ENCODE measurements around the gene ZER1. TPM values are rescaled to one million over a fixed set of nuclear protein-coding genes. Genes with fewer than 3 reads are reported as not detected.
A peak's percentile ranks its signal among the peaks of the same experiment; 100 is the strongest.

ZER1 gene
- total and polyA plus RNA-seq, 2 of the 4 experiments (the other 2 are of a cell fraction) = 7.7 to 34.9 TPM

GRCh38 chr9:128704356-128704670, 67.4 kb downstream of the ZER1 start:
- WGBS, 2 experiments (ENCODE audit: extremely low coverage in 2 of 2, insufficient read length in 1 of 2) = 83% methylated on average over 1 of the region's 5 CpGs; no CpG with 5 or more reads in 1 of the 2 experiments
- POLR2A ChIA-PET (ENCODE audit: unreplicated experiment) = no interaction called here

More at GRCh38 chr9:128704356-128704670, 67.4 kb downstream of the ZER1 start:
- Histone ChIP-seq H3K4me2 (ENCODE audit: low read depth, low read length) (no peak overlapping the region), H3K9me3 (ENCODE audit: control insufficient read depth, insufficient read depth, low read length) (no peaks in the 10 kb centered on the region), H3K4ac (ENCODE audit: low read depth, low read length) (no peak overlapping the region), H4K91ac (ENCODE audit: insufficient read depth, low read depth, low read length) (no peak overlapping the region), H2BK15ac (ENCODE audit: low read depth, low read length) (no peak overlapping the region), H3K14ac (replicated peaks; ENCODE audit: low read depth, low read length) (no peak overlapping the region), H2AFZ (replicated peaks; ENCODE audit: low read length, poor library complexity) (no peak overlapping the region), H3K56ac (ENCODE audit: extremely low read depth, insufficient read depth, low read length) (no peak overlapping the region), H3K18ac (ENCODE audit: low read depth, low read length) (no peak overlapping the region), H3K27me3 (ENCODE audit: control insufficient read depth, insufficient read depth, low read length) (no peaks in the 10 kb centered on the region), H3K23ac (ENCODE audit: low read depth, low read length) (no peak overlapping the region), H3K9me1 (ENCODE audit: insufficient read depth, low read length) (peaks cover 9% of the 10 kb centered on the region), H4K20me1 (ENCODE audit: insufficient read depth, low read length) (no peaks in the 10 kb centered on the region), H3K36me3 (ENCODE audit: control insufficient read depth, insufficient read depth, low read length) (no peaks in the 10 kb centered on the region), H3K27ac (ENCODE audit: insufficient read depth, low read length) (no peak overlapping the region), H2BK20ac (ENCODE audit: low read depth, low read length) (no peak overlapping the region), H4K5ac (ENCODE audit: low read depth, low read length) (no peak overlapping the region), H3K4me1 (ENCODE audit: control insufficient read depth, insufficient read depth, low read length) (no peaks in the 10 kb centered on the region), H2AK9ac (replicated peaks; ENCODE audit: low read depth, low read length, poor library complexity) (peak overlapping the region; percentile 31), H2BK5ac (ENCODE audit: low read depth, low read length, poor library complexity, severe bottlenecking) (no peak overlapping the region), H2BK120ac (ENCODE audit: low read depth, low read length) (no peak overlapping the region), H3K9ac (ENCODE audit: low read depth, low read length) (no peak overlapping the region), H3K4me3 (ENCODE audit: insufficient read depth, low read depth, low read length) (no peak overlapping the region), H4K8ac (ENCODE audit: low read depth in 2 of 2, low read length in 2 of 2) (no peak overlapping the region), H2AK5ac (ENCODE audit: low read depth, low read length) (no peak overlapping the region), H3K79me1 (ENCODE audit: low read depth in 1 of 2, low read length in 2 of 2) (peaks cover 0 to 17% of the 10 kb centered on the region in 2 experiments; a peak in 3 of 4 replicates)
- DNase-seq = no peak
- no TSS peak for BruUV-seq (replicated peaks)
- no peak for ATAC-seq (ENCODE audit: low read depth)
- intact Hi-C loops (cut with micrococcal nuclease) = no loop called here
- no peak for TF ChIP-seq MXI1 (IDR thresholded peaks at IDR 0.05; ENCODE audit: borderline replicate concordance, low read depth, low read length)
- no peak for TF ChIP-seq SMC3 (IDR thresholded peaks at IDR 0.05; ENCODE audit: low read depth, low read length)
- no peak for TF ChIP-seq CHD1 (IDR thresholded peaks at IDR 0.05; ENCODE audit: low read depth, low read length)
- no peak for TF ChIP-seq FOS (IDR thresholded peaks at IDR 0.05; ENCODE audit: low read depth, low read length)
- in situ Hi-C loops (cut with MboI; ENCODE audit: low sequenced_read_pairs) = no loop called here
- dilution Hi-C loops (cut with HindIII; ENCODE audit: low sequenced_read_pairs, unreplicated experiment) = no loop called here
- CTCF ChIA-PET = no interaction called here
